Measurements from ENCODE around the gene CADPS. TPM values are rescaled to one million over a fixed set of nuclear protein-coding genes. Genes with fewer than 3 reads are reported as not detected.

CADPS gene
- total RNA-seq = 145 and 149 TPM in 2 replicates
- long read RNA-seq, full-length matches to known transcripts = 4 of 52 reads
- long read RNA-seq, partial matches to known transcripts = 24 of 52 reads
- long read RNA-seq, other reads (novel, unspliced or antisense) = 24 of 52 reads

GRCh38 chr3:62874711-62875557 is at the start of gene CADPS:
CADPS (minus strand) TSS chr3:62875416; CDS start chr3:62875029, 387 bp downstream.
- Mint-ChIP-seq H3K27me3 (no peaks in the 10 kb centered on the region), H3K27ac (peak within 1 kb of the TSS; percentile 91), H3K9me3 (ENCODE audit: low read depth) (no peaks in the 10 kb centered on the region), H3K4me3 (ENCODE audit: low read depth) (peak within 1 kb of the TSS; percentile 92), H3K4me1 (ENCODE audit: low read depth) (peaks cover 25% of the 10 kb centered on the region), H3K36me3 (ENCODE audit: insufficient read depth) (no peaks in the 10 kb centered on the region)
- peak; percentile 31 for DNase-seq (ENCODE audit: low spot score, unreplicated experiment)
- no peak for TF ChIP-seq CTCF (IDR thresholded peaks at IDR 0.05; ENCODE audit: unreplicated experiment)

- Mint-ChIP-seq H3K36me3 (ENCODE audit: insufficient read depth) (no peaks in the 10 kb centered on the region), H3K4me1 (ENCODE audit: low read depth) (peaks cover 12% of the 10 kb centered on the region)
- TF ChIP-seq CTCF (IDR thresholded peaks at IDR 0.05; ENCODE audit: unreplicated experiment) = no peak
Measured at GRCh38 chr3:62923066-62923465, 47.9 kb upstream of the CADPS start.

GRCh38 chr3:62922326-62922725 is 47.1 kb upstream of the CADPS start:
- Mint-ChIP-seq H3K4me1 (ENCODE audit: low read depth) (peaks cover 14% of the 10 kb centered on the region), H3K27me3 (peaks cover 2% of the 10 kb centered on the region), H3K36me3 (ENCODE audit: insufficient read depth) (no peaks in the 10 kb centered on the region), H3K27ac (no peak overlapping the region), H3K4me3 (ENCODE audit: low read depth) (no peak overlapping the region), H3K9me3 (ENCODE audit: low read depth) (no peaks in the 10 kb centered on the region)
- no peak for TF ChIP-seq CTCF (IDR thresholded peaks at IDR 0.05; ENCODE audit: unreplicated experiment)
- no peak for DNase-seq (ENCODE audit: low spot score, unreplicated experiment)

More at GRCh38 chr3:62923066-62923465, 47.9 kb upstream of the CADPS start:
- H3K4me3 Mint-ChIP-seq (ENCODE audit: low read depth) = no peak overlapping the region
- H3K27me3 Mint-ChIP-seq = peaks cover 2% of the 10 kb centered on the region
- no peak overlapping the region for H3K27ac Mint-ChIP-seq
- no peak for DNase-seq (ENCODE audit: low spot score, unreplicated experiment)
- H3K9me3 Mint-ChIP-seq (ENCODE audit: low read depth) = no peaks in the 10 kb centered on the region

GRCh38 chr3:62920466-62920784 is 45.2 kb upstream of the CADPS start:
- Mint-ChIP-seq H3K4me1 (ENCODE audit: low read depth) (peaks cover 14% of the 10 kb centered on the region), H3K36me3 (ENCODE audit: insufficient read depth) (no peaks in the 10 kb centered on the region), H3K27ac (no peak overlapping the region), H3K4me3 (ENCODE audit: low read depth) (no peak overlapping the region), H3K27me3 (no peaks in the 10 kb centered on the region), H3K9me3 (ENCODE audit: low read depth) (peaks cover 7% of the 10 kb centered on the region)
- no peak for TF ChIP-seq CTCF (IDR thresholded peaks at IDR 0.05; ENCODE audit: unreplicated experiment)
- no peak for DNase-seq (ENCODE audit: low spot score, unreplicated experiment)

GRCh38 chr3:62919784-62920465 is 44.7 kb upstream of the CADPS start:
- Mint-ChIP-seq H3K4me1 (ENCODE audit: low read depth) (peaks cover 14% of the 10 kb centered on the region), H3K27me3 (no peaks in the 10 kb centered on the region), H3K9me3 (ENCODE audit: low read depth) (peaks cover 7% of the 10 kb centered on the region), H3K36me3 (ENCODE audit: insufficient read depth) (no peaks in the 10 kb centered on the region), H3K4me3 (ENCODE audit: low read depth) (no peak overlapping the region), H3K27ac (no peak overlapping the region)
- no peak for TF ChIP-seq CTCF (IDR thresholded peaks at IDR 0.05; ENCODE audit: unreplicated experiment)
- no peak for DNase-seq (ENCODE audit: low spot score, unreplicated experiment)

Measured in progenitor cell of endocrine pancreas (in vitro differentiated cells).